OCI-M2 (cell line): ENCODE data around the gene FKBP5.
"Not testable (repeated sequence)": the region's sequence is repeated elsewhere in the genome, so short reads cannot be mapped to it uniquely, and the experiment has no call there.

Source experiments
- DNase-seq: peaks from one replicate; lab custom pipeline; 2025; ENCODE audit not compliant: unreplicated experiment; lab: John Stamatoyannopoulos, UW

FKBP5 gene

GRCh38 chr6:35550437-35550836 lies 138.3 kb downstream of the FKBP5 start:
- DNase-seq: no peak

- DNase-seq: no peak
Observed at GRCh38 chr6:35547676-35548075, 141.0 kb downstream of the FKBP5 start.

- no peak for DNase-seq
Observed at GRCh38 chr6:35544769-35545361, 143.8 kb downstream of the FKBP5 start.

- DNase-seq: no peak
Observed at GRCh38 chr6:35543459-35544193, 145.1 kb downstream of the FKBP5 start.

- DNase-seq: no peak
Observed at GRCh38 chr6:35541836-35542235, 146.9 kb downstream of the FKBP5 start.

GRCh38 chr6:35539223-35539622 lies 149.5 kb downstream of the FKBP5 start:
- no peak for DNase-seq

GRCh38 chr6:35535847-35536246 lies 152.9 kb downstream of the FKBP5 start:
- DNase-seq: not testable (repeated sequence)

GRCh38 chr6:35534407-35535170 lies 154.1 kb downstream of the FKBP5 start:
- DNase-seq: no peak

GRCh38 chr6:35533981-35534380 lies 154.7 kb downstream of the FKBP5 start:
- DNase-seq: no peak

GRCh38 chr6:35532126-35532525 lies 156.6 kb downstream of the FKBP5 start:
- no peak for DNase-seq

GRCh38 chr6:35524380-35525020 lies 164.2 kb downstream of the FKBP5 start:
- no peak for DNase-seq
